ENCODE results near the gene INPP5D.

Gene INPP5D

GRCh38 chr2:233250985-233251305 is 190.8 kb downstream of the INPP5D start:
- DNase-seq (ENCODE audit: low spot score) (no peak), ATAC-seq (ENCODE audit: low read depth) (no peak)
- no peak for TF ChIP-seq CTCF (IDR thresholded peaks at IDR 0.05; ENCODE audit: poor library complexity, severe bottlenecking)
- Histone ChIP-seq H3K4me1 (ENCODE audit: insufficient read depth, poor library complexity, severe bottlenecking) (peaks cover 36% of the 10 kb centered on the region), H3K27me3 (ENCODE audit: insufficient read depth, poor library complexity, severe bottlenecking) (no peaks in the 10 kb centered on the region), H3K4me3 (ENCODE audit: severe bottlenecking) (peak overlapping the region; percentile 68), H3K27ac (ENCODE audit: poor library complexity, severe bottlenecking) (peak overlapping the region; percentile 38), H3K9me3 (ENCODE audit: severe bottlenecking) (no peaks in the 10 kb centered on the region), H3K36me3 (ENCODE audit: low read depth) (peaks cover 30% of the 10 kb centered on the region)

- Histone ChIP-seq H3K4me3 (ENCODE audit: severe bottlenecking) (peak within 1 kb of the TSS; percentile 68), H3K4me1 (ENCODE audit: insufficient read depth, poor library complexity, severe bottlenecking) (peaks cover 34% of the 10 kb centered on the region), H3K27ac (ENCODE audit: poor library complexity, severe bottlenecking) (peak within 1 kb of the TSS; percentile 38), H3K9me3 (ENCODE audit: severe bottlenecking) (no peaks in the 10 kb centered on the region), H3K27me3 (ENCODE audit: insufficient read depth, poor library complexity, severe bottlenecking) (no peaks in the 10 kb centered on the region), H3K36me3 (ENCODE audit: low read depth) (peaks cover 35% of the 10 kb centered on the region)
- ATAC-seq (ENCODE audit: low read depth): peak; percentile 83
- DNase-seq (ENCODE audit: low spot score): peak; percentile 93
- TF ChIP-seq CTCF (IDR thresholded peaks at IDR 0.05; ENCODE audit: poor library complexity, severe bottlenecking): peak; percentile 98
Observed at GRCh38 chr2:233251306-233252116, 191.4 kb downstream of the INPP5D start, which contains the start of gene ATG16L1. TSS of gene ATG16L1 (plus strand) at chr2:233251673. CDS start at chr2:233251828, 155 bp downstream.

- H3K27me3 ChIP-seq (ENCODE audit: insufficient read depth, poor library complexity, severe bottlenecking): no peaks in the 10 kb centered on the region
- peak overlapping the region; percentile 68 for H3K4me3 ChIP-seq (ENCODE audit: severe bottlenecking)
- TF ChIP-seq CTCF (IDR thresholded peaks at IDR 0.05; ENCODE audit: poor library complexity, severe bottlenecking): no peak
- H3K9me3 ChIP-seq (ENCODE audit: severe bottlenecking): no peaks in the 10 kb centered on the region
- no peak for ATAC-seq (ENCODE audit: low read depth)
- H3K36me3 ChIP-seq (ENCODE audit: low read depth): peaks cover 43% of the 10 kb centered on the region
- H3K27ac ChIP-seq (ENCODE audit: poor library complexity, severe bottlenecking): peak overlapping the region; percentile 38
- DNase-seq (ENCODE audit: low spot score): no peak
- H3K4me1 ChIP-seq (ENCODE audit: insufficient read depth, poor library complexity, severe bottlenecking): peaks cover 27% of the 10 kb centered on the region
Observed at GRCh38 chr2:233252227-233252626, 192.1 kb downstream of the INPP5D start.

- Histone ChIP-seq H3K4me1 (ENCODE audit: insufficient read depth, poor library complexity, severe bottlenecking) (peaks cover 16% of the 10 kb centered on the region), H3K27me3 (ENCODE audit: insufficient read depth, poor library complexity, severe bottlenecking) (no peaks in the 10 kb centered on the region), H3K27ac (ENCODE audit: poor library complexity, severe bottlenecking) (no peak overlapping the region), H3K36me3 (ENCODE audit: low read depth) (peaks cover 70% of the 10 kb centered on the region), H3K4me3 (ENCODE audit: severe bottlenecking) (no peak overlapping the region), H3K9me3 (ENCODE audit: severe bottlenecking) (no peaks in the 10 kb centered on the region)
- TF ChIP-seq CTCF (IDR thresholded peaks at IDR 0.05; ENCODE audit: poor library complexity, severe bottlenecking): no peak
- DNase-seq (ENCODE audit: low spot score) (no peak), ATAC-seq (ENCODE audit: low read depth) (no peak)
Observed at GRCh38 chr2:233255151-233255550, 195.0 kb downstream of the INPP5D start.

- Histone ChIP-seq H3K36me3 (ENCODE audit: low read depth) (peaks cover 79% of the 10 kb centered on the region), H3K4me3 (ENCODE audit: severe bottlenecking) (no peak overlapping the region), H3K4me1 (ENCODE audit: insufficient read depth, poor library complexity, severe bottlenecking) (peaks cover 16% of the 10 kb centered on the region), H3K9me3 (ENCODE audit: severe bottlenecking) (no peaks in the 10 kb centered on the region), H3K27ac (ENCODE audit: poor library complexity, severe bottlenecking) (no peak overlapping the region), H3K27me3 (ENCODE audit: insufficient read depth, poor library complexity, severe bottlenecking) (no peaks in the 10 kb centered on the region)
- no peak for TF ChIP-seq CTCF (IDR thresholded peaks at IDR 0.05; ENCODE audit: poor library complexity, severe bottlenecking)
- ATAC-seq (ENCODE audit: low read depth): no peak
- DNase-seq (ENCODE audit: low spot score): no peak
Observed at GRCh38 chr2:233256048-233256447, 195.9 kb downstream of the INPP5D start.
